HCT116 (cell line): ENCODE results near the gene RASGEF1C. TPM values are rescaled to one million over a fixed set of nuclear protein-coding genes. Genes with fewer than 3 reads are reported as not detected.

Experiments used
- ATAC-seq: fragments of 200-7000 bp; cut with Tn5 transposase; 2 replicates; pipeline ENCODE4 v1.9.1; 2020; ENCODE audit warnings: mild to moderate bottlenecking, moderate library complexity
- BruUV-seq: library from RNA; stranded (reverse); fragments of 400-500 nt; replicated peaks from 2 replicates; lab custom pipeline; 2021; lab: Mats Ljungman, UMichigan
- CTCF ChIA-PET: fragments of 300-600 bp; sonication (Branson Sonifier 250); formaldehyde crosslinking; loops from one replicate; lab custom pipeline; 2021; ENCODE audit warnings: antibody characterized with exemption; lab: Charles Lee
- POLR2A ChIA-PET: fragments of 300-600, 350-600 bp; sonication (Branson Sonifier 250); formaldehyde crosslinking; loops from one replicate; lab custom pipeline; 2021; ENCODE audit warnings: antibody characterized with exemption; lab: Charles Lee
- RAD21 ChIA-PET, 2 experiments: fragments of 300-600 bp; sonication (Branson Sonifier 250); formaldehyde crosslinking; loops; one replicate each; lab custom pipeline; 2023; ENCODE audit warnings: low total read pairs in 2 of 2; ENCODE audit not compliant: uncharacterized antibody in 2 of 2, unreplicated experiment in 2 of 2, low non-redundant PET in 1 of 2; lab: Charles Lee
- DNase-seq: peaks from one replicate; pipeline ENCODE4 v3.0.0-alpha.2; 2010; ENCODE audit warnings: low read depth, low spot score
- H2AFZ ChIP-seq: fragments of 200-600 bp; shearing (Covaris generic), sonication (generic); 2 replicates; pipeline ENCODE4 v1.6.1; 2017; ENCODE audit warnings: low read depth, mixed run types, mixed read lengths, antibody characterized with exemption, low read length; ENCODE audit not compliant: poor library complexity, severe bottlenecking
- H3K27ac ChIP-seq: 2 replicates; pipeline ENCODE4 v1.5.1; 2012; ENCODE audit warnings: low read depth, low read length
- H3K27me3 ChIP-seq: fragments of 200-600 bp; sonication (generic); 2 replicates; pipeline ENCODE4 v1.6.1; 2016; ENCODE audit warnings: mixed run types, low read length, mixed read lengths; ENCODE audit not compliant: insufficient read depth
- H3K36me3 ChIP-seq, 2 experiments: fragments of 200-500 bp in 1 of 2; fragments of 200-600 bp in 1 of 2; sonication (Bioruptor generic) in 1 of 2; sonication (generic) in 1 of 2; 2 replicates each; pipeline versions ENCODE4 v1.5.1 to v1.6.1; 2014 to 2016; ENCODE audit warnings: low read length in 2 of 2, inconsistent platforms in 1 of 2, mixed read lengths in 1 of 2, mixed run types in 1 of 2; ENCODE audit not compliant: insufficient read depth in 2 of 2, control insufficient read depth in 1 of 2
- H3K4me1 ChIP-seq, 2 experiments: fragments of 200-600 bp in 1 of 2; sonication (generic) in 1 of 2; 2 replicates each; pipeline versions ENCODE4 v1.5.1 to v1.6.1; 2012 to 2017; ENCODE audit warnings: low read length in 2 of 2, inconsistent platforms in 1 of 2, mild to moderate bottlenecking in 1 of 2, mixed read lengths in 1 of 2, mixed run types in 1 of 2, moderate library complexity in 1 of 2; ENCODE audit not compliant: insufficient read depth in 2 of 2, control insufficient read depth in 1 of 2
- H3K4me2 ChIP-seq: fragments of 200-600 bp; sonication (generic); 2 replicates; pipeline ENCODE4 v1.6.1; 2017; ENCODE audit warnings: mixed run types, low read length, mixed read lengths
- H3K4me3 ChIP-seq, 2 experiments: fragments of 200-600 bp in 1 of 2; sonication (generic) in 1 of 2; replicated peaks in 1 of 2; 2 replicates each; pipeline ENCODE4 v1.5.1; 2011 to 2016; ENCODE audit warnings: low read length in 2 of 2, control low read depth in 1 of 2, low read depth in 1 of 2, mild to moderate bottlenecking in 1 of 2, mixed read lengths in 1 of 2, mixed run types in 1 of 2
- H3K79me2 ChIP-seq: fragments of 200-600 bp; sonication (generic); 2 replicates; pipeline ENCODE4 v1.6.1; 2017; ENCODE audit warnings: mild to moderate bottlenecking, mixed run types, low read length, moderate library complexity, mixed read lengths; ENCODE audit not compliant: insufficient read depth
- H3K9ac ChIP-seq: fragments of 200-600 bp; sonication (generic); 2 replicates; pipeline ENCODE4 v1.6.1; 2016; ENCODE audit warnings: low read length, mixed read lengths
- H3K9me2 ChIP-seq: fragments of 200-600 bp; sonication (generic), shearing (Covaris generic); 2 replicates; pipeline ENCODE4 v1.6.1; 2017; ENCODE audit warnings: mixed run types, mild to moderate bottlenecking, moderate library complexity; ENCODE audit not compliant: insufficient read depth
- H3K9me3 ChIP-seq, 2 experiments: fragments of 200-500 bp in 1 of 2; fragments of 200-600 bp in 1 of 2; sonication (Bioruptor generic) in 1 of 2; sonication (generic) in 1 of 2; 2 replicates each; pipeline ENCODE4 v1.6.1; 2014 to 2017; ENCODE audit warnings: low read length in 2 of 2, mixed read lengths in 2 of 2, inconsistent platforms in 1 of 2, low read depth in 1 of 2, mild to moderate bottlenecking in 1 of 2, mixed run types in 1 of 2, moderate library complexity in 1 of 2; ENCODE audit not compliant: control insufficient read depth in 1 of 2, insufficient read depth in 1 of 2
- H4K20me1 ChIP-seq: fragments of 200-600 bp; sonication (generic), shearing (Covaris generic); 2 replicates; pipeline ENCODE4 v1.6.1; 2017; ENCODE audit warnings: mixed run types, mild to moderate bottlenecking, moderate library complexity; ENCODE audit not compliant: insufficient read depth
- ATF3 ChIP-seq: IDR thresholded peaks from 2 replicates; pipeline ENCODE4 v1.6.1; 2012
- CEBPB ChIP-seq: IDR thresholded peaks from 2 replicates; pipeline ENCODE4 v1.6.1; 2012; ENCODE audit warnings: low read depth
- EGR1 ChIP-seq: IDR thresholded peaks from 2 replicates; pipeline ENCODE4 v1.6.1; 2012; ENCODE audit warnings: low read depth
- EZH2 ChIP-seq: fragments of 200-600 bp; sonication (generic); IDR thresholded peaks from 2 replicates; pipeline ENCODE4 v1.6.1; 2017; ENCODE audit warnings: antibody characterized with exemption, mixed run types
- JUND ChIP-seq: IDR thresholded peaks from 2 replicates; pipeline ENCODE4 v1.6.1; 2012
- POLR2AphosphoS5 ChIP-seq: IDR thresholded peaks from 2 replicates; pipeline ENCODE4 v1.6.1; 2011; ENCODE audit warnings: mild to moderate bottlenecking, low read depth, low read length, moderate library complexity
- SIN3A ChIP-seq: IDR thresholded peaks from 2 replicates; pipeline ENCODE4 v1.6.1; 2012; ENCODE audit warnings: low read depth
- SRF ChIP-seq: IDR thresholded peaks from 2 replicates; pipeline ENCODE4 v1.6.1; 2012; ENCODE audit warnings: low read depth
- ZBTB33 ChIP-seq: IDR thresholded peaks from 2 replicates; pipeline ENCODE4 v1.6.1; 2011; ENCODE audit warnings: mild to moderate bottlenecking, low read length, moderate library complexity; ENCODE audit not compliant: insufficient replicate concordance; ENCODE audit errors: extremely low read depth
- intact Hi-C: fragments of 100-400 bp; cut with micrococcal nuclease; formaldehyde crosslinking; loops from 2 replicates; pipeline ENCODE4 v1.10.0; 2022
- total RNA-seq: library from RNA; stranded (reverse); gene quantifications from one replicate; pipeline ENCODE4 v1.2.1, GENCODE V29; 2021; ENCODE audit not compliant: unreplicated experiment

RASGEF1C gene
- total RNA-seq, 1 experiment from 2014 or later: 1.2 TPM

- ATAC-seq (no peak), DNase-seq (no peak)
- ChIA-PET CTCF (interaction anchor here (1.9 to 2.8 kb wide), 2 partner anchors 126 to 270 kb away, joined by 4 to 17 read pairs; no protein-coding TSS in a partner anchor), POLR2A (no interaction called here), RAD21 (no interaction called here)
- Histone ChIP-seq H3K4me2 (no peak overlapping the region), H3K4me1 (peaks cover 0 to 4% of the 10 kb centered on the region in 2 experiments; a peak in 2 of 4 replicates), H3K9me2 (no peaks in the 10 kb centered on the region), H4K20me1 (no peaks in the 10 kb centered on the region), H3K36me3 (no peaks in the 10 kb centered on the region), H3K79me2 (no peaks in the 10 kb centered on the region), H3K9ac (no peak overlapping the region), H3K27me3 (no peaks in the 10 kb centered on the region), H3K27ac (no peak overlapping the region), H2AFZ (no peak overlapping the region), H3K4me3 (no peak overlapping the region), H3K9me3 (no peaks in the 10 kb centered on the region)
- BruUV-seq: no TSS peak
- intact Hi-C loops: loop anchor here (5.0 to 10.0 kb wide), 3 partner anchors 129 to 404 kb away; no protein-coding TSS in a partner anchor
- TF ChIP-seq EGR1: no peak
- no peak for TF ChIP-seq ATF3
- TF ChIP-seq EZH2: no peak
- no peak for TF ChIP-seq POLR2AphosphoS5
- TF ChIP-seq SRF: no peak
- TF ChIP-seq CEBPB: no peak
- no peak for TF ChIP-seq JUND
- TF ChIP-seq ZBTB33: no peak
- TF ChIP-seq SIN3A: no peak
These were observed 6.0 kb downstream of the RASGEF1C start for GRCh38 chr5:180202939-180203573.
